Measurements from ENCODE around the gene FBXO21.

Gene FBXO21

GRCh38 chr12:117141097-117141898 is 49.0 kb downstream of the FBXO21 start:
- in situ Hi-C loops (cut with HindIII; ENCODE audit: low sequenced_read_pairs), result no loop called here

GRCh38 chr12:117140397-117141096 is 49.7 kb downstream of the FBXO21 start:
- in situ Hi-C loops (cut with HindIII; ENCODE audit: low sequenced_read_pairs), result no loop called here

DNA sequence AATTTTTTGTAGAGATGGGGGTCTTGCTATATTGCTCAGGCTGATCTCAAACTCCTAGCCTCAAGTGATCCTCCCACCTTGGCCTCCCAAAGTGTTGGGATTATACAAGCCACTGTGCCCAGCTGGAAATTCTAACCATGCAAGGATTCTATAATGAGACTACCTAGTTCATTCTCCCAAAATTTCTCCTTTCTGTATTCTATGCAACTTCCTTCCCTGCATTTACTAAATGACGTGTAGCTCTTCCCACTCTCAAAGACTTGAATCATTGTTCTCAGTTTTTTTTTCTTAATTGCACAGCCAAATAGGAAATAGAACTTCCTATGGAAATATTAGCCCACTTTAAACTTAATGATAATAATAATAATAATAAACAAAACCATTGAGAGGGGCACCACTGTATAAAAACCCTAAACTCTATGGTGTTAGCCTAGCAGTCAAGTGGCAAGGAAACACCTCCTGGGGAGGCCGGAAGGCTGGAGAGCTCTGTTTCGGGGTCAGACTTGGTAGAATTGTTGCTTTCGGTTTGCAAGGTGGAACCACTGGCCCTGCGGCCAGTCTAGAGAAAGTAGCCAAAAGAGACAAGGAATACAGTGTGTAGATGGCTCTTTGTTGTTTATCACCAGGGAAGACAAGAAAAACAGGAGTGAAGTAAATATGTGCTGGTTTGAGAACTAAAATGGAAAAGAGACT is 51.1 kb downstream of the FBXO21 start:
- in situ Hi-C loops (cut with HindIII; ENCODE audit: low sequenced_read_pairs), result no loop called here

GRCh38 chr12:117134721-117135120 is 55.5 kb downstream of the FBXO21 start:
- in situ Hi-C loops (cut with HindIII; ENCODE audit: low sequenced_read_pairs), result no loop called here

- in situ Hi-C loops (cut with HindIII; ENCODE audit: low sequenced_read_pairs), result no loop called here
Measured at GRCh38 chr12:117134059-117134458, 56.2 kb downstream of the FBXO21 start.

DNA sequence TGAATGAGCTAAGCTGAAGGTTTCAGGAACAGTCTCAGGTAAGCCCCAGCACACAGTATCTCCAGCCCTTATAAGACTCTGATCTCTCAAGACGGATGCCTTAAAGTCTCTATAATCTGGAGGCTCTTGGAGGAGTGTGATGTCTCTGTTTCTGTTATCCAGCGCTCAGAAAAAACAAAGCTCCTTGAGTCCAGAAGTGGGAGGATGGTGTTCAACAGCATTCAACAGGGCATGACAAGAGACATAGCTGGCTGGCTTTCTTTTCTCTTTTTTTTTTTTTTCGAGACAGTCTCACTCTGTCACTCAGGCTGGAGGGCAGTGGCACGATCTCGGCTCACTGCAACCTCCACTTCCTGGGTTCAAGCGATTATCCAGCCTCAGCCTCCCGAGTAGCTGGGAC is 59.5 kb downstream of the FBXO21 start:
- in situ Hi-C loops (cut with HindIII; ENCODE audit: low sequenced_read_pairs), result no loop called here

- in situ Hi-C loops (cut with HindIII; ENCODE audit: low sequenced_read_pairs), result no loop called here
Measured at GRCh38 chr12:117129391-117129790, 60.9 kb downstream of the FBXO21 start.

GRCh38 chr12:117127933-117128823 is 62.1 kb downstream of the FBXO21 start:
- in situ Hi-C loops (cut with HindIII; ENCODE audit: low sequenced_read_pairs), result no loop called here

DNA sequence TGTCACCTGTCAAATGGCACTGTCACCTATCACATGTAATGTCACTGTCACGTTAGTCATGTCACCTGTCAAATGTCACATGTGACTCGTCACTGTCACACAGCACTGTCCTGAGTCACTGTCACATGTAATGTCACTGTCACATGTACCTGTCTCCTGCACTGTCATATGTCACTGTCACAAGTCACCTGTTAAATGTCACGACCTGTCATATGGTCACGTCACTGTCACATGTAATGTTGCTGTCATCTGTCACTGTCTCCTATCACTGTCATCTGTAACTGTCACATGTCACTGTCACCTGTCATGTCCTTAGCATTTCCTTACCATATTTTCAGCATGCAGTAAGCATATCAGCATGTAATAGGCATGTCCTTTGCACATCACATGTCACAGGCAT is 63.9 kb downstream of the FBXO21 start:
- in situ Hi-C loops (cut with HindIII; ENCODE audit: low sequenced_read_pairs), result no loop called here

DNA sequence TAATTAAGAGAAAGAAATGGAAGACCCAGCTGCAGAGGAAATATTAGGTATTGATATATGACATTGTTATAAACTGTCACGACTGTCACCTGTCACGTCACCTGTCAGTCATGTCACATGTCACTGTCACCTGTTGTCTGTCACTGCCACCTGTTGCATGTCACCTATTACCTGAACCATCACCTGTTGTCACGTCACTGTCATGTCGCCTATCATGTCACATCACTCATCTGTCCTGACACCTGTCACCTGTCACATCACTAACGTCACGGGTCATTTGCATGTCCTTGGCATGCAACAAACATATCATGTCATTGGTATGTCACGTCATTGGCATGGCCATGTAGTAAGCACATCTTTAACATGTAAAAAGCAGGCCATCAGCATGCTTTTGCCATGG is 64.5 kb downstream of the FBXO21 start:
- in situ Hi-C loops (cut with HindIII; ENCODE audit: low sequenced_read_pairs), result no loop called here

GRCh38 chr12:117125272-117125613 is 65.0 kb downstream of the FBXO21 start:
- in situ Hi-C loops (cut with HindIII; ENCODE audit: low sequenced_read_pairs), result no loop called here

GRCh38 chr12:117124421-117125271 is 65.6 kb downstream of the FBXO21 start:
- in situ Hi-C loops (cut with HindIII; ENCODE audit: low sequenced_read_pairs), result no loop called here

GRCh38 chr12:117121441-117121840 is 68.8 kb downstream of the FBXO21 start:
- in situ Hi-C loops (cut with HindIII; ENCODE audit: low sequenced_read_pairs), result no loop called here

GRCh38 chr12:117120787-117121186 is 69.5 kb downstream of the FBXO21 start:
- in situ Hi-C loops (cut with HindIII; ENCODE audit: low sequenced_read_pairs), result no loop called here

GRCh38 chr12:117119592-117120198 is 70.6 kb downstream of the FBXO21 start:
- in situ Hi-C loops (cut with HindIII; ENCODE audit: low sequenced_read_pairs), result no loop called here

- in situ Hi-C loops (cut with HindIII; ENCODE audit: low sequenced_read_pairs), result no loop called here
Measured at GRCh38 chr12:117118838-117119591, 71.3 kb downstream of the FBXO21 start.

DNA sequence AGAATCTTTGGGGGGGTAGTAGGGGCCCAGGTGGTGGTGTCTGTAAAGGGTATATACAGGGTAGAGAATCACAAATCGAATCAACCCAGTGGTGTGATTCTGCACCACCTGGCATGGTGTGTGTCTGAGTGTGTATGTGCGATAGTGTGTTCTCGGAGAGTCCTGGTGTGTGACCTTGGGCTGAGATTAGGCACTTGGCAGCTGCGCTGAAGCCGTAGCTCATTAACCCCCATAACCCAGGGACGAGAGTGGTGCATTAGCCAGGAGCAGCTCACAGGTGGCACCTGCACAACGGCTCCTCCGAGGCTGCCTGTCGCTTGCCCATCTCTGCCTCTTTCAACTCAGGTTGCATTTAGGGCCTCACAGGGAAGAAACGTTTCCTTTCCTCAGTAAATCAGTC is 75.5 kb downstream of the FBXO21 start:
- in situ Hi-C loops (cut with HindIII; ENCODE audit: low sequenced_read_pairs), result no loop called here

DNA sequence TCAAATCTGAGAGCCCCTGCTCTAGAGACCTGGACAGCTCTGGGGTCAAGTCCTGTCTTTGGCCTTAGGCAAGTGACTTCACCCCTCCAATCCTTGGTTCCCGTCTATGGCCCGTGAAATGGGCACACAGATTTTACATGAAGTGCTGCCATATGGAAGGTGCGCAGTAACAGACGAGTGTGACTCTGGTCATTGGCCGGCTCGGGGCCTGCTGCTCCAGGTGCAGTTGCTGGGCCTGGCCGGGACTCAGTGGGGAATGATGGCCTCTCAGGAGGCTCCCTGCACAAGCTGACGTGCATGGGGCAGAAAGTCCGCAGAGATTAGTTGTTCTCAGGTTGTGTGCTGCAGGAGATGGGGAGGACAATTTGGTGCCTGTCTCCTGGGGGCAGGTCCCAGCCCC is 77.0 kb downstream of the FBXO21 start:
- in situ Hi-C loops (cut with HindIII; ENCODE audit: low sequenced_read_pairs), result no loop called here

All from DLD1 (cell line).